ENCODE measurements around the gene H2AZ2.
"Not testable (repeated sequence)": the region's sequence is repeated elsewhere in the genome, so short reads cannot be mapped to it uniquely, and the experiment has no call there.

Gene H2AZ2

DNA sequence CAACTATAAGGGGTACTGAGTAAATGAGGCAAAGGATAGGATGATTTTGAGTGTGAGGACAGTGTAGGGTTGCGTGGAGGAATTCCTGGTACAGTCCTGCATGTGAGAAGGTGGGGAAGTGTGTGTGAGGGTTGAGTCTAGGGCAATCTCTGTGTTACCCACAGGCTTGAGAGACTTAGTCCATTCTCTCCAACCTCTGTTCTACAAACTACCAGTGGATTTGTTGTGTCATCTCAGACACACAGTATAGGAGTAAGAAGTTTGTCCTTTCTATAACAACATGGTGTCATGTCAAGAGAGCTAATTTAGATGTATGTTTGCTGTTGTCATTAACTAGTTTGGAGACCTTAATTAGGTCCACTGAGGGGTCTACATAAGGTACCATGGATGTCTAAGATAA, 24.9 kb upstream of the H2AZ2 start:
- in situ Hi-C loops (cut with MboI; ENCODE audit: low sequenced_read_pairs, unreplicated experiment), result no loop called here
- TF ChIP-seq CTCF (IDR thresholded peaks at IDR 0.05; ENCODE audit: borderline replicate concordance, control extremely low read depth, extremely low read depth, insufficient read depth, missing control alignments), result no peak
- DNase-seq (ENCODE audit: low spot score), result no peak

GRCh38 chr7:44871918-44872317, 24.0 kb upstream of the H2AZ2 start:
- DNase-seq (ENCODE audit: low spot score); in situ Hi-C loops (cut with MboI; ENCODE audit: low sequenced_read_pairs, unreplicated experiment): not testable (repeated sequence)

DNA sequence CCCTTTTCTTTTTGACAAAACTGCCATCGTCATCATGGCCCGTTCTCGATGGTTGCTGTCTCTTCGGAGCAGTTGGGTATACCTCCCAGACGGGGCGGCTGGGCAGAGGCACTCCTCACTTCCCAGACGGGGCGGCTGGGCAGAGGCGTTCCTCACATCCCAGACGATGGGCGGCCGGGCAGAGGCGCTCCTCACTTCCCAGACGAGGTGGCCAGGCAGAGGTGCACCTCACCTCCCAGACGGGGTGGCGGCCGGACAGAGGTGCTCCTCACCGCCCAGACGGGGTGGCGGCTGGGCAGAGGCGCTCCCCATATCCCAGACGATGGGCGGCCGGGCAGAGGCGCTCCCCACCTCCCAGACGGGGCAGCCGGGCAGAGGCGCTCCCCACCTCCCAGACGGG, 22.9 kb upstream of the H2AZ2 start:
- DNase-seq (ENCODE audit: low spot score); in situ Hi-C loops (cut with MboI; ENCODE audit: low sequenced_read_pairs, unreplicated experiment): not testable (repeated sequence)

DNA sequence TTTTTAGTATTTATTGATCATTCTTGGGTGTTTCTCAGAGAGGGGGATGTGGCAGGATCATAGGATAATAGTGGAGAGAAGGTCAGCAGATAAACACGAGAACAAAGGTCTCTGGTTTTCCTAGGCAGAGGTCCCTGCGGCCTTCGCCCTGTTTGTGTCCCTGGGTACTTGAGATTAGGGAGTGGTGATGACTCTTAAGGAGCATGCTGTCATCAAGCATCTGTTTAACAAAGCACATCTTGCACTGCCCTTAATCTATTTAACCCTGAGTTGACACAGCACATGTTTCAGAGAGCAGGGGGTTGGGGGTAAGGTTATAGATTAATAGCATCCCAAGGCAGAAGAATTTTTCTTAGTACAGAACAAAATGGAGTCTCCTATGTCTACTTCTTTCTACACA, 22.4 kb upstream of the H2AZ2 start:
- in situ Hi-C loops (cut with MboI; ENCODE audit: low sequenced_read_pairs, unreplicated experiment); DNase-seq (ENCODE audit: low spot score): not testable (repeated sequence)

GRCh38 chr7:44867073-44867995, 19.4 kb upstream of the H2AZ2 start:
- no peak for TF ChIP-seq CTCF (IDR thresholded peaks at IDR 0.05; ENCODE audit: borderline replicate concordance, control extremely low read depth, extremely low read depth, insufficient read depth, missing control alignments)
- in situ Hi-C loops (cut with MboI; ENCODE audit: low sequenced_read_pairs, unreplicated experiment), result loop anchor here (10.0 kb wide), 1 partner anchor 57 kb away; no protein-coding TSS in a partner anchor
- no peak for DNase-seq (ENCODE audit: low spot score)

DNA sequence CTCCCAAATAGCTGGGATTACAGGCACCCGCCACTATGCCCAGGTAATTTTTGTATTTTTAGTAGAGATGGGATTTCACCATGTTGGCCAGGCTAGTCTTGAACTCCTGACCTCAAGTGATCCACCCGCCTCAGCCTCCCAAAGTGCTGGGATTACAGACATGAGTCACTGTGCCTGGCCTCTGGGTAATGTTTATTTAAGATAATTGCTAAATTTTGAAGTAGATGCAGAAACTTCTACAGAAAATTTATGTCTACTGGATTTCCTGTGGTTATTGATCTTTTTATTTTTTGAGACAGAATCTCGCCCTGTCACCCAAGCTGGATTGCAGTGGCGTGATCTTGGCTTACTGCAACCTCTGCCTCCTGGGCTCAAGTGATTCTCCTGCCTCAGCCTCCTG, 14.1 kb upstream of the H2AZ2 start:
- in situ Hi-C loops (cut with MboI; ENCODE audit: low sequenced_read_pairs, unreplicated experiment), result loop anchor here (10.0 kb wide), 1 partner anchor 63 kb away; no protein-coding TSS in a partner anchor
- not testable (repeated sequence) for DNase-seq (ENCODE audit: low spot score)

- DNase-seq (ENCODE audit: low spot score), result no peak
- no peak for TF ChIP-seq CTCF (IDR thresholded peaks at IDR 0.05; ENCODE audit: borderline replicate concordance, control extremely low read depth, extremely low read depth, insufficient read depth, missing control alignments)
- in situ Hi-C loops (cut with MboI; ENCODE audit: low sequenced_read_pairs, unreplicated experiment), result loop anchor here (5.0 kb wide), 1 partner anchor 279 kb away; no protein-coding TSS in a partner anchor
Observed at GRCh38 chr7:44858161-44858560, 10.3 kb upstream of the H2AZ2 start.

DNA sequence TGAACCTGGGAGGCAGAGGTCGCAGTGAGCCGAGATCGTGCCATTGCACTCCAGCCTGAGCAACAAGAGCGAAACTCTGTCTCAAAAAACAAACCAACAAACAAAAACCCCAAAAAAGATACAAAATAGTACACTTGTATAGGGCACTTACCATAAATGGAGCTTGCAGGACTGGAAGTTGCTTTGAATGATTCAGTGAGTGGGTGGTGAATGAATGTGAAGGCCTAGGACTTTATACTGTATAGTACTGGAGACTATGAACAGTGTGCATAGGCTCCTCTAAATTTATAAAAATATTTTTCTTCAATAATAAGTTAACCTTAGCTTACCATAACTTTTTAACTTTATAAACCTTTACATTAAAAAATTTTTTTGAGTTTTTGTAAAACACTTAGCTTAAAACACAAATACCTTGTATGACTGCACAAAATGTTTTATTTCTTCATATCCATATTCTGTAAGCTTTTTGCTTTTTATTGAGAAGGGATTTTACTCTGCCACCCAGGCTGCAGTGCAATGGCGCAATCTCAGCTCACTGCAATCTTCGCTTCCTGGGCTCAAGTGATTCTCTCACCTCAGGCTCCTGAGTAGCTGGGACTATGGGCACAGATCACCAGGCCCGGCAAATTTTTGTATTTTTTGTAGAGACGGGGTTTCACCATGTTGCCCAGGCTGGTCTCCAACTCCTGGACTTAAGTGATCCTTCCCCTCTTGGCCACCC, 6.9 kb upstream of the H2AZ2 start:
- in situ Hi-C loops (cut with MboI; ENCODE audit: low sequenced_read_pairs, unreplicated experiment), result loop anchor here (5.0 kb wide), 1 partner anchor 282 kb away; no protein-coding TSS in a partner anchor
- no peak for DNase-seq (ENCODE audit: low spot score)
- no peak for TF ChIP-seq CTCF (IDR thresholded peaks at IDR 0.05; ENCODE audit: borderline replicate concordance, control extremely low read depth, extremely low read depth, insufficient read depth, missing control alignments)

All from GM13976 (cell line).